K562 (cell line): ENCODE results near the gene FRMPD2. TPM values are rescaled to one million over a fixed set of nuclear protein-coding genes. Genes with fewer than 3 reads are reported as not detected.

Experiments
- ATAC-seq: fragments of 200-7000 bp; cut with Tn5 transposase; 3 replicates; pipeline ENCODE4 v1.9.1; 2020; ENCODE audit warnings: moderate library complexity
- BruUV-seq: library from RNA; stranded (reverse); fragments of 400-500 nt; replicated peaks from 2 replicates; lab custom pipeline; 2021; lab: Mats Ljungman, UMichigan
- CTCF ChIA-PET: fragments of 300-600 bp; formaldehyde crosslinking; extraction: SDS; loops from one replicate; lab custom pipeline; 2021; ENCODE audit warnings: low intra/inter-chr PET ratio; lab: Yijun Ruan, JAX
- POLR2A ChIA-PET: fragments of 300-600, 350-650 bp; sonication (Branson Sonifier 250); formaldehyde crosslinking; extraction: SDS; loops from one replicate; lab custom pipeline; 2021; ENCODE audit warnings: antibody characterized with exemption, inconsistent platforms; lab: Yijun Ruan, JAX
- DNase-seq, 4 experiments: peaks; one replicate each; pipeline versions ENCODE4 v3.0.0 to v3.0.0-alpha.2; 2011 to 2018; ENCODE audit warnings: low spot score in 3 of 4, mixed read lengths in 3 of 4; ENCODE audit errors: extremely low read depth in 1 of 4
- FAIRE-seq: peaks from 2 replicates; lab custom pipeline; 2011; peaks lifted over from hg19 to GRCh38; lab: Jason Lieb, UNC
- H2AFZ ChIP-seq: 2 replicates; pipeline ENCODE4 v1.6.0; 2011; ENCODE audit warnings: low read depth, low read length, control low read depth, inconsistent platforms
- H3K27ac ChIP-seq: fragments of 200-600 bp; 3 replicates; pipeline ENCODE4 v1.8.0; 2011; ENCODE audit warnings: low read depth, mild to moderate bottlenecking, control low read depth, inconsistent platforms, low read length, moderate library complexity, mixed read lengths; ENCODE audit errors: extremely low read depth
- H3K27me3 ChIP-seq, 2 experiments: fragments of 300-600 bp in 1 of 2; 2 replicates in 1 of 2; 3 replicates in 1 of 2; pipeline versions ENCODE4 v1.6.0 to v1.8.0; 2011; ENCODE audit warnings: inconsistent platforms in 2 of 2, low read length in 2 of 2, mild to moderate bottlenecking in 1 of 2, mixed read lengths in 1 of 2, moderate library complexity in 1 of 2; ENCODE audit not compliant: control insufficient read depth in 2 of 2, insufficient read depth in 2 of 2
- H3K36me3 ChIP-seq: fragments of 300-600 bp; 3 replicates; pipeline ENCODE4 v1.8.0; 2011; ENCODE audit warnings: mild to moderate bottlenecking, low read length, inconsistent platforms; ENCODE audit not compliant: control insufficient read depth, insufficient read depth
- H3K4me1 ChIP-seq, 2 experiments: fragments of 200-600 bp in 1 of 2; replicated peaks in 1 of 2; 2 replicates in 1 of 2; 3 replicates in 1 of 2; pipeline versions ENCODE4 v1.5.1 to v1.8.0; 2011; ENCODE audit warnings: inconsistent platforms in 2 of 2, low read length in 2 of 2, mild to moderate bottlenecking in 1 of 2, mixed read lengths in 1 of 2, moderate library complexity in 1 of 2; ENCODE audit not compliant: control insufficient read depth in 2 of 2, insufficient read depth in 2 of 2
- H3K4me2 ChIP-seq: 2 replicates; pipeline ENCODE4 v1.6.1; 2011; ENCODE audit warnings: low read length, control low read depth, inconsistent platforms, mixed read lengths; ENCODE audit not compliant: insufficient read depth
- H3K4me3 ChIP-seq: fragments of 200-600 bp; sonication (generic), shearing (Covaris generic); 2 replicates; pipeline ENCODE4 v1.5.1; 2016; ENCODE audit warnings: control low read depth, inconsistent platforms
- H3K79me2 ChIP-seq: fragments of 200-600 bp; 3 replicates; pipeline ENCODE4 v1.8.0; 2011; ENCODE audit warnings: low read length, inconsistent platforms; ENCODE audit not compliant: control insufficient read depth, insufficient read depth
- H3K9ac ChIP-seq, 2 experiments: 2 replicates each; pipeline versions ENCODE4 v1.6.0 to v1.6.1; 2011; ENCODE audit warnings: low read depth in 2 of 2, low read length in 2 of 2, control low read depth in 1 of 2, inconsistent platforms in 1 of 2, mild to moderate bottlenecking in 1 of 2, mixed read lengths in 1 of 2; ENCODE audit not compliant: insufficient read depth in 1 of 2
- H3K9me1 ChIP-seq: one replicate; pipeline ENCODE4 v1.6.0; 2011; ENCODE audit warnings: inconsistent platforms, mild to moderate bottlenecking, low read length, moderate library complexity; ENCODE audit not compliant: control insufficient read depth, insufficient read depth
- H3K9me3 ChIP-seq: replicated peaks from 2 replicates; pipeline ENCODE4 v1.5.1; 2011; ENCODE audit warnings: low read depth, low read length, inconsistent platforms; ENCODE audit not compliant: control insufficient read depth, insufficient read depth
- H4K20me1 ChIP-seq: replicated peaks from 2 replicates; pipeline ENCODE4 v1.6.1; 2011; ENCODE audit warnings: low read length, inconsistent platforms, mixed read lengths; ENCODE audit not compliant: control insufficient read depth, insufficient read depth
- BRF1 ChIP-seq: IDR thresholded peaks from 3 replicates; pipeline ENCODE4 v1.6.1; 2011; ENCODE audit warnings: borderline replicate concordance, mild to moderate bottlenecking; ENCODE audit not compliant: insufficient read length; ENCODE audit errors: extremely low read depth
- CBX3 ChIP-seq, 2 experiments: IDR thresholded peaks; 1 replicate in 1 of 2; 2 replicates in 1 of 2; pipeline ENCODE4 v1.6.1; 2012; ENCODE audit warnings: inconsistent platforms in 2 of 2, low read length in 2 of 2, borderline replicate concordance in 1 of 2, control low read depth in 1 of 2
- KDM5B ChIP-seq: fragments of 200-600 bp; sonication (generic); IDR thresholded peaks from 2 replicates; pipeline ENCODE4 v1.6.1; 2012; ENCODE audit warnings: low read depth, mild to moderate bottlenecking, moderate library complexity, low read length, control low read depth, inconsistent platforms; ENCODE audit not compliant: insufficient replicate concordance
- TFAM ChIP-seq: fragments of 250-450 bp; sonication (Bioruptor Pico); conservative IDR thresholded peaks from 2 replicates; pipeline ENCODE4 v1.5.0; 2021; ENCODE audit warnings: mild to moderate bottlenecking, moderate library complexity
- ZNF586 ChIP-seq: fragments of 450-650 bp; formaldehyde crosslinking; conservative IDR thresholded peaks from 2 replicates; pipeline ENCODE4 v1.4.0; 2020; ENCODE audit warnings: mild to moderate bottlenecking, moderate library complexity
- WGBS: fragments of 100-300 bp; shearing (Covaris generic); methylation state at CpG from one replicate; pipeline ENCODE4 v1.1.6; 2016; ENCODE audit warnings: low coverage, mixed read lengths; ENCODE audit not compliant: insufficient coverage; ENCODE audit errors: missing lambda C conversion rate; 5-methylcytosine and 5-hydroxymethylcytosine counted together
- in situ Hi-C: fragments of 300-500 bp; cut with MboI; formaldehyde crosslinking; loops from 4 replicates; pipeline ENCODE4 v1.15.0; 2018; ENCODE audit warnings: inconsistent platforms, mixed read lengths
- intact Hi-C: fragments of 100-400 bp; cut with micrococcal nuclease; formaldehyde crosslinking; loops from 2 replicates; pipeline ENCODE4 v1.14.2; 2022
- polyA plus RNA-seq, 8 experiments: library from polyadenylated mRNA; depleted of rRNA in 4 of 8; stranded (reverse) in 5 of 8; unstranded in 3 of 8; fragments of >200 nt; fragmentation: Nextera tagmentation in 2 of 8; fragmentation: Illumina TruSeq in 1 of 8; extraction: Ambion mirVana in 2 of 8; extraction: Trizol in 1 of 8; gene quantifications; 2 replicates each; pipeline versions ENCODE4 v1.2.1 to v1.2.3, GENCODE V29; 2011 to 2014; ENCODE audit warnings: inconsistent platforms in 1 of 8, missing spikeins in 1 of 8
- total RNA-seq, 7 experiments: library from RNA; depleted of rRNA in 6 of 7; stranded (reverse); fragments of >200 nt in 6 of 7; fragmentation: Illumina TruSeq in 2 of 7; extraction: Trizol in 2 of 7; gene quantifications; 2 replicates each; pipeline versions ENCODE4 v1.2.1 to v1.2.3, GENCODE V29; 2011 to 2021; ENCODE audit warnings: low replicate concordance in 1 of 7
- TF ChIP-seq, protein P1 (sequence below): fragments of 450-650 bp; formaldehyde crosslinking; IDR thresholded peaks from 2 replicates; pipeline ENCODE4 v1.4.0; 2020; ENCODE audit warnings: mild to moderate bottlenecking, mixed read lengths
- TF ChIP-seq, protein P2 (sequence below): fragments of 450-650 bp; conservative IDR thresholded peaks from 2 replicates; pipeline ENCODE4 v1.6.1; 2016; ENCODE audit warnings: missing genetic modification characterization, low read depth, mild to moderate bottlenecking, control low read depth, missing compliant biosample characterization
- TF ChIP-seq, protein P3 (sequence below), 2 experiments: fragments of 450-650 bp in 1 of 2; IDR thresholded peaks; 2 replicates each; pipeline ENCODE4 v1.6.1; 2011 to 2017; ENCODE audit warnings: low read depth in 2 of 2, antibody characterized with exemption in 1 of 2, borderline replicate concordance in 1 of 2, low read length in 1 of 2, mild to moderate bottlenecking in 1 of 2, mixed read lengths in 1 of 2; ENCODE audit not compliant: control insufficient read depth in 1 of 2
- TF ChIP-seq, protein P4 (sequence below): fragments of 200-400 bp; formaldehyde crosslinking; IDR thresholded peaks from 2 replicates; pipeline ENCODE4 v1.6.1; 2017; ENCODE audit warnings: mild to moderate bottlenecking, low read depth, low read length, moderate library complexity
- TF ChIP-seq, protein P5 (sequence below): fragments of 200-800 bp; sonication (Bioruptor generic); IDR thresholded peaks from 2 replicates; pipeline ENCODE4 v1.6.1; 2017; ENCODE audit warnings: missing genetic modification characterization, missing compliant biosample characterization

FRMPD2 gene
- total and polyA plus RNA-seq, 9 of the 15 experiments (the other 6 are each of a cell fraction or from before 2014, with no cell fraction given), result 0.12 to 0.95 (median 0.33) TPM

DNA sequence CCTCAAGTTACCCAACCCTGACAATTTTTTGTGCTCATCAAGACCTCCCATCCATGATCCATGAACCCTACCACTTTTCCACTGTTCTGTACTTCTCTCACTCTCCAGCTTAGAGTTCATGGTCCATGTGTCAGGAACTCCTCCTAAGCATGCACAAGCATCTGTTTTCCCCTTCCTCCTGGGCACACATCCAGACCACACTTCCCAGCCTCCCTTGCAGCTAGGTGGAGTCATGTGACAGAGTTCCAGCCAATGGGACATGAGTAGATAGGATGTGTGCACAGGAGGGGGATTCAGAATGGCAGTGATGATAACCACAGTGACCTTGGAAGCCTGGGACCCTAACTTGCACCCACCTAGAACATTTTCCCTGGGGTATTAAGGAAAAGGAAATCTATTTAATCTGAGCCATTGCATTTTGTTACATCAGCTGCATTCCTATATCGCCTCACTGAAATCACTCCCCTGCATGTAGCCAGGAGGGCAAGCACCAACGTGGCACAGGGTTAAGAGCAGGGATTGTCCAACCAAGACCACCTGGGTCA, 9.6 kb upstream of the FRMPD2 start:
- peaks cover 2 to 11% of the 10 kb centered on the region in 2 experiments; a peak in 4 of 5 replicates for H3K27me3 ChIP-seq
- peaks cover 9% of the 10 kb centered on the region for H3K9me3 ChIP-seq
- no peak overlapping the region for H3K4me3 ChIP-seq
- no peaks in the 10 kb centered on the region for H3K79me2 ChIP-seq
- ChIA-PET CTCF (no interaction called here), POLR2A (no interaction called here)
- H3K27ac ChIP-seq, result no peak overlapping the region
- ATAC-seq (no peak), FAIRE-seq (no peak), DNase-seq (no peak)
- WGBS, result 11% methylated on average over 2 of the region's 2 CpGs
- no peak overlapping the region for H3K4me2 ChIP-seq
- in situ Hi-C loops (no loop called here), intact Hi-C loops (no loop called here)
- no peaks in the 10 kb centered on the region for H3K36me3 ChIP-seq
- H2AFZ ChIP-seq, result no peak overlapping the region
- H3K9ac ChIP-seq, result no peak overlapping the region
- no peaks in the 10 kb centered on the region for H3K9me1 ChIP-seq
- no TSS peak for BruUV-seq
- H3K4me1 ChIP-seq, result no peaks in the 10 kb centered on the region; a peak in 1 of 5 replicates
- no peaks in the 10 kb centered on the region for H4K20me1 ChIP-seq
- TF ChIP-seq ZNF586 (no peak), KDM5B (no peak), TFAM (CRISPR knock-in tag) (no peak), BRF1 (no peak), CBX3 (IDR thresholded peaks at IDR 0.05; ENCODE audit: borderline replicate concordance in 1 of 2, low read length in 2 of 2) (peak in 1 of 2 experiments; percentile 88; a peak in 2 of 3 replicates)
- TF ChIP-seq, protein P1, sequence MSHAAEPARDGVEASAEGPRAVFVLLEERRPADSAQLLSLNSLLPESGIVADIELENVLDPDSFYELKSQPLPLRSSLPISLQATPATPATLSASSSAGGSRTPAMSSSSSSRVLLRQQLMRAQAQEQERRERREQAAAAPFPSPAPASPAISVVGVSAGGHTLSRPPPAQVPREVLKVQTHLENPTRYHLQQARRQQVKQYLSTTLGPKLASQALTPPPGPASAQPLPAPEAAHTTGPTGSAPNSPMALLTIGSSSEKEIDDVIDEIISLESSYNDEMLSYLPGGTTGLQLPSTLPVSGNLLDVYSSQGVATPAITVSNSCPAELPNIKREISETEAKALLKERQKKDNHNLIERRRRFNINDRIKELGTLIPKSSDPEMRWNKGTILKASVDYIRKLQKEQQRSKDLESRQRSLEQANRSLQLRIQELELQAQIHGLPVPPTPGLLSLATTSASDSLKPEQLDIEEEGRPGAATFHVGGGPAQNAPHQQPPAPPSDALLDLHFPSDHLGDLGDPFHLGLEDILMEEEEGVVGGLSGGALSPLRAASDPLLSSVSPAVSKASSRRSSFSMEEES (CRISPR knock-in tag), result peak; percentile 78
- TF ChIP-seq, protein P2, sequence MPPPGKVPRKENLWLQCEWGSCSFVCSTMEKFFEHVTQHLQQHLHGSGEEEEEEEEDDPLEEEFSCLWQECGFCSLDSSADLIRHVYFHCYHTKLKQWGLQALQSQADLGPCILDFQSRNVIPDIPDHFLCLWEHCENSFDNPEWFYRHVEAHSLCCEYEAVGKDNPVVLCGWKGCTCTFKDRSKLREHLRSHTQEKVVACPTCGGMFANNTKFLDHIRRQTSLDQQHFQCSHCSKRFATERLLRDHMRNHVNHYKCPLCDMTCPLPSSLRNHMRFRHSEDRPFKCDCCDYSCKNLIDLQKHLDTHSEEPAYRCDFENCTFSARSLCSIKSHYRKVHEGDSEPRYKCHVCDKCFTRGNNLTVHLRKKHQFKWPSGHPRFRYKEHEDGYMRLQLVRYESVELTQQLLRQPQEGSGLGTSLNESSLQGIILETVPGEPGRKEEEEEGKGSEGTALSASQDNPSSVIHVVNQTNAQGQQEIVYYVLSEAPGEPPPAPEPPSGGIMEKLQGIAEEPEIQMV (tag), result no peak
- TF ChIP-seq, protein P3, sequence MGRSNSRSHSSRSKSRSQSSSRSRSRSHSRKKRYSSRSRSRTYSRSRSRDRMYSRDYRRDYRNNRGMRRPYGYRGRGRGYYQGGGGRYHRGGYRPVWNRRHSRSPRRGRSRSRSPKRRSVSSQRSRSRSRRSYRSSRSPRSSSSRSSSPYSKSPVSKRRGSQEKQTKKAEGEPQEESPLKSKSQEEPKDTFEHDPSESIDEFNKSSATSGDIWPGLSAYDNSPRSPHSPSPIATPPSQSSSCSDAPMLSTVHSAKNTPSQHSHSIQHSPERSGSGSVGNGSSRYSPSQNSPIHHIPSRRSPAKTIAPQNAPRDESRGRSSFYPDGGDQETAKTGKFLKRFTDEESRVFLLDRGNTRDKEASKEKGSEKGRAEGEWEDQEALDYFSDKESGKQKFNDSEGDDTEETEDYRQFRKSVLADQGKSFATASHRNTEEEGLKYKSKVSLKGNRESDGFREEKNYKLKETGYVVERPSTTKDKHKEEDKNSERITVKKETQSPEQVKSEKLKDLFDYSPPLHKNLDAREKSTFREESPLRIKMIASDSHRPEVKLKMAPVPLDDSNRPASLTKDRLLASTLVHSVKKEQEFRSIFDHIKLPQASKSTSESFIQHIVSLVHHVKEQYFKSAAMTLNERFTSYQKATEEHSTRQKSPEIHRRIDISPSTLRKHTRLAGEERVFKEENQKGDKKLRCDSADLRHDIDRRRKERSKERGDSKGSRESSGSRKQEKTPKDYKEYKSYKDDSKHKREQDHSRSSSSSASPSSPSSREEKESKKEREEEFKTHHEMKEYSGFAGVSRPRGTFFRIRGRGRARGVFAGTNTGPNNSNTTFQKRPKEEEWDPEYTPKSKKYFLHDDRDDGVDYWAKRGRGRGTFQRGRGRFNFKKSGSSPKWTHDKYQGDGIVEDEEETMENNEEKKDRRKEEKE (IDR thresholded peaks at IDR 0.05; ENCODE audit: borderline replicate concordance in 1 of 2, control insufficient read depth in 1 of 2, low read depth in 2 of 2, low read length in 1 of 2), result no peak
- TF ChIP-seq, protein P4, sequence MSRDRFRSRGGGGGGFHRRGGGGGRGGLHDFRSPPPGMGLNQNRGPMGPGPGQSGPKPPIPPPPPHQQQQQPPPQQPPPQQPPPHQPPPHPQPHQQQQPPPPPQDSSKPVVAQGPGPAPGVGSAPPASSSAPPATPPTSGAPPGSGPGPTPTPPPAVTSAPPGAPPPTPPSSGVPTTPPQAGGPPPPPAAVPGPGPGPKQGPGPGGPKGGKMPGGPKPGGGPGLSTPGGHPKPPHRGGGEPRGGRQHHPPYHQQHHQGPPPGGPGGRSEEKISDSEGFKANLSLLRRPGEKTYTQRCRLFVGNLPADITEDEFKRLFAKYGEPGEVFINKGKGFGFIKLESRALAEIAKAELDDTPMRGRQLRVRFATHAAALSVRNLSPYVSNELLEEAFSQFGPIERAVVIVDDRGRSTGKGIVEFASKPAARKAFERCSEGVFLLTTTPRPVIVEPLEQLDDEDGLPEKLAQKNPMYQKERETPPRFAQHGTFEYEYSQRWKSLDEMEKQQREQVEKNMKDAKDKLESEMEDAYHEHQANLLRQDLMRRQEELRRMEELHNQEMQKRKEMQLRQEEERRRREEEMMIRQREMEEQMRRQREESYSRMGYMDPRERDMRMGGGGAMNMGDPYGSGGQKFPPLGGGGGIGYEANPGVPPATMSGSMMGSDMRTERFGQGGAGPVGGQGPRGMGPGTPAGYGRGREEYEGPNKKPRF, result no peak
- TF ChIP-seq, protein P5, sequence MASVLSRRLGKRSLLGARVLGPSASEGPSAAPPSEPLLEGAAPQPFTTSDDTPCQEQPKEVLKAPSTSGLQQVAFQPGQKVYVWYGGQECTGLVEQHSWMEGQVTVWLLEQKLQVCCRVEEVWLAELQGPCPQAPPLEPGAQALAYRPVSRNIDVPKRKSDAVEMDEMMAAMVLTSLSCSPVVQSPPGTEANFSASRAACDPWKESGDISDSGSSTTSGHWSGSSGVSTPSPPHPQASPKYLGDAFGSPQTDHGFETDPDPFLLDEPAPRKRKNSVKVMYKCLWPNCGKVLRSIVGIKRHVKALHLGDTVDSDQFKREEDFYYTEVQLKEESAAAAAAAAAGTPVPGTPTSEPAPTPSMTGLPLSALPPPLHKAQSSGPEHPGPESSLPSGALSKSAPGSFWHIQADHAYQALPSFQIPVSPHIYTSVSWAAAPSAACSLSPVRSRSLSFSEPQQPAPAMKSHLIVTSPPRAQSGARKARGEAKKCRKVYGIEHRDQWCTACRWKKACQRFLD, result no peak
